HepG2 (cell line): ENCODE data around the gene KRT13.
A peak's percentile ranks its signal among the peaks of the same experiment; 100 is the strongest.

Experiments used
- CHD4 ChIP-seq: fragments of 200-600 bp; sonication (generic); IDR thresholded peaks from 2 replicates; pipeline ENCODE4 v1.7.0; 2017; ENCODE audit warnings: mild to moderate bottlenecking, low read length, borderline replicate concordance
- LCORL ChIP-seq, 2 experiments: fragments of 450-650 bp in 1 of 2; sonication (generic) in 1 of 2; formaldehyde crosslinking in 1 of 2; IDR thresholded peaks; 2 replicates each; pipeline versions ENCODE4 v1.5.0 to v1.6.1; 2017 to 2020; ENCODE audit warnings: antibody characterized with exemption in 1 of 2, missing genetic modification reagents in 1 of 2
- TOE1 ChIP-seq: sonication (generic); formaldehyde crosslinking; IDR thresholded peaks from 2 replicates; pipeline ENCODE4 v1.4.0; 2020; ENCODE audit warnings: mild to moderate bottlenecking, missing genetic modification reagents
- ZC3H4 ChIP-seq: sonication (generic); formaldehyde crosslinking; IDR thresholded peaks from 2 replicates; pipeline ENCODE4 v1.4.0; 2020; ENCODE audit warnings: missing genetic modification reagents, borderline replicate concordance
- ZNF232 ChIP-seq: sonication (generic); formaldehyde crosslinking; IDR thresholded peaks from 2 replicates; pipeline ENCODE4 v1.4.0; 2020; ENCODE audit warnings: missing genetic modification reagents, borderline replicate concordance
- ZSCAN25 ChIP-seq: sonication (generic); formaldehyde crosslinking; IDR thresholded peaks from 2 replicates; pipeline ENCODE4 v1.8.0; 2022; ENCODE audit warnings: mild to moderate bottlenecking, missing genetic modification reagents
- TF ChIP-seq, protein P1 (sequence below): sonication (generic); formaldehyde crosslinking; IDR thresholded peaks from 2 replicates; pipeline ENCODE4 v1.5.0; 2020; ENCODE audit warnings: missing genetic modification reagents
- TF ChIP-seq, protein P2 (sequence below), 2 experiments: IDR thresholded peaks; 2 replicates each; pipeline ENCODE4 v1.6.1; 2011 to 2012; ENCODE audit warnings: low read length in 2 of 2, borderline replicate concordance in 1 of 2, low read depth in 1 of 2, mild to moderate bottlenecking in 1 of 2, moderate library complexity in 1 of 2

DNA sequence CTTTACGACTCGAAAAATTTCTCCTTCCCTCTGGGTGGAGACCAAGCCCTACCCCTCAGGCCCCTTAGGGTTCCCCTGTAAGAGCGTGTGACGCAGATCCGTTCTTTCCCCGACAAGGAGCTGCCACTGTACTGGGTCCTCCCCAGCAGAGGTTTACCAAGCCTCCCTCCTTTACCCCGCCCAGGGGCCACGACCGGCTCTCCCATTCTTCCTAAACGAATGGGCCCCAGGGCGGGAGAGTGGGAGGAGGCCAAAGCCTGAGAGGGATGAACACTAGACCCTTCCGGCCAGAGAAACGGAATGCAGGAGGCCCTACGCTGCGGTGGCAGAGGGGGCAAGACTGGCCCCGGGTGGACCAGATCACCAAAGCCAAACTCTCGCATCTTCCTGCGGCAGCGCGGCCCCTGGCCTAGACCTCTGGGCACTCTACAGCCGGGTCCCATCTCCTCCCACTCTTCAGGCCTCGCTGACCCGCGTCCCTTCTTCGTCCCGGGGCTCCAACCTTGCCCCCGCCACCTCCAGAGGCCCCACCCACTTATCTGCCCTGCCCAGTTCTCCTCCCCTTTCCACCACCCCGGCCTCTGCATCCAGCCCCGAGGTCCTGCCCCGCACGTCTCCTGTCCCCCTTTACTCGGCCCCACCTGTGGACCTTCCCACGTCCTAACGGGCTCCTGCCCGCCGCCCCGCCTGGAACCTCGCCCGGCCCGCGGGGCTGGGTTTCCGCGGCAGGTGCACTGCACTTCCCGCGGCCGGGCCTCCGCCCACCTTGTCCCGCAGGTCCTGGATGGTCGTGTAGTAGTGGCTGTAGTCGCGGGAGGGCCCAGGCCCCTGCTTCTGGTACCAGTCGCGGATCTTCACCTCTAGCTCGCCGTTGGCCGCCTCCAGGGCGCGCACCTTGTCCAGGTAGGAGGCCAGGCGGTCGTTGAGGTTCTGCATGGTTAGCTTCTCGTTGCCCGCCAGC, 21.9 kb upstream of the KRT13 start:
- TF ChIP-seq ZSCAN25 (CRISPR knock-in tag) (no peak), ZC3H4 (CRISPR knock-in tag) (no peak), CHD4 (no peak), ZNF232 (CRISPR knock-in tag) (no peak), LCORL (IDR thresholded peaks at IDR 0.05) (no peak), LCORL (CRISPR knock-in tag; IDR thresholded peaks at IDR 0.05) (0 out of 2 replicates have a peak, but pooled peaks have one; percentile 11), TOE1 (CRISPR knock-in tag) (no peak)
- TF ChIP-seq, protein P1, sequence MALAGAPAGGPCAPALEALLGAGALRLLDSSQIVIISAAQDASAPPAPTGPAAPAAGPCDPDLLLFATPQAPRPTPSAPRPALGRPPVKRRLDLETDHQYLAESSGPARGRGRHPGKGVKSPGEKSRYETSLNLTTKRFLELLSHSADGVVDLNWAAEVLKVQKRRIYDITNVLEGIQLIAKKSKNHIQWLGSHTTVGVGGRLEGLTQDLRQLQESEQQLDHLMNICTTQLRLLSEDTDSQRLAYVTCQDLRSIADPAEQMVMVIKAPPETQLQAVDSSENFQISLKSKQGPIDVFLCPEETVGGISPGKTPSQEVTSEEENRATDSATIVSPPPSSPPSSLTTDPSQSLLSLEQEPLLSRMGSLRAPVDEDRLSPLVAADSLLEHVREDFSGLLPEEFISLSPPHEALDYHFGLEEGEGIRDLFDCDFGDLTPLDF (CRISPR knock-in tag), result no peak
- TF ChIP-seq, protein P2, sequence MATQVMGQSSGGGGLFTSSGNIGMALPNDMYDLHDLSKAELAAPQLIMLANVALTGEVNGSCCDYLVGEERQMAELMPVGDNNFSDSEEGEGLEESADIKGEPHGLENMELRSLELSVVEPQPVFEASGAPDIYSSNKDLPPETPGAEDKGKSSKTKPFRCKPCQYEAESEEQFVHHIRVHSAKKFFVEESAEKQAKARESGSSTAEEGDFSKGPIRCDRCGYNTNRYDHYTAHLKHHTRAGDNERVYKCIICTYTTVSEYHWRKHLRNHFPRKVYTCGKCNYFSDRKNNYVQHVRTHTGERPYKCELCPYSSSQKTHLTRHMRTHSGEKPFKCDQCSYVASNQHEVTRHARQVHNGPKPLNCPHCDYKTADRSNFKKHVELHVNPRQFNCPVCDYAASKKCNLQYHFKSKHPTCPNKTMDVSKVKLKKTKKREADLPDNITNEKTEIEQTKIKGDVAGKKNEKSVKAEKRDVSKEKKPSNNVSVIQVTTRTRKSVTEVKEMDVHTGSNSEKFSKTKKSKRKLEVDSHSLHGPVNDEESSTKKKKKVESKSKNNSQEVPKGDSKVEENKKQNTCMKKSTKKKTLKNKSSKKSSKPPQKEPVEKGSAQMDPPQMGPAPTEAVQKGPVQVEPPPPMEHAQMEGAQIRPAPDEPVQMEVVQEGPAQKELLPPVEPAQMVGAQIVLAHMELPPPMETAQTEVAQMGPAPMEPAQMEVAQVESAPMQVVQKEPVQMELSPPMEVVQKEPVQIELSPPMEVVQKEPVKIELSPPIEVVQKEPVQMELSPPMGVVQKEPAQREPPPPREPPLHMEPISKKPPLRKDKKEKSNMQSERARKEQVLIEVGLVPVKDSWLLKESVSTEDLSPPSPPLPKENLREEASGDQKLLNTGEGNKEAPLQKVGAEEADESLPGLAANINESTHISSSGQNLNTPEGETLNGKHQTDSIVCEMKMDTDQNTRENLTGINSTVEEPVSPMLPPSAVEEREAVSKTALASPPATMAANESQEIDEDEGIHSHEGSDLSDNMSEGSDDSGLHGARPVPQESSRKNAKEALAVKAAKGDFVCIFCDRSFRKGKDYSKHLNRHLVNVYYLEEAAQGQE (IDR thresholded peaks at IDR 0.05; ENCODE audit: borderline replicate concordance in 1 of 2, low read depth in 1 of 2, low read length in 2 of 2), result no peak
